ENCODE data around the gene XG.

- TF ChIP-seq CTCF (IDR thresholded peaks at IDR 0.05): no peak
- TF ChIP-seq POLR2AphosphoS5 (IDR thresholded peaks at IDR 0.05): no peak
- TF ChIP-seq POLR2A (IDR thresholded peaks at IDR 0.05): no peak
These were observed 16.6 kb upstream of the XG start for GRCh38 chrX:2735270-2735669.

Data from transverse colon (tissue), 4 donors.